ENCODE results near the gene FARP2. TPM values are rescaled to one million over a fixed set of nuclear protein-coding genes. Genes with fewer than 3 reads are reported as not detected.
"Not testable (repeated sequence)": the region's sequence is repeated elsewhere in the genome, so short reads cannot be mapped to it uniquely, and the experiment has no call there.

FARP2 gene
- total RNA-seq, 4 donors from 2014 or later = 70.0 to 185 (median 95.5) TPM

DNA sequence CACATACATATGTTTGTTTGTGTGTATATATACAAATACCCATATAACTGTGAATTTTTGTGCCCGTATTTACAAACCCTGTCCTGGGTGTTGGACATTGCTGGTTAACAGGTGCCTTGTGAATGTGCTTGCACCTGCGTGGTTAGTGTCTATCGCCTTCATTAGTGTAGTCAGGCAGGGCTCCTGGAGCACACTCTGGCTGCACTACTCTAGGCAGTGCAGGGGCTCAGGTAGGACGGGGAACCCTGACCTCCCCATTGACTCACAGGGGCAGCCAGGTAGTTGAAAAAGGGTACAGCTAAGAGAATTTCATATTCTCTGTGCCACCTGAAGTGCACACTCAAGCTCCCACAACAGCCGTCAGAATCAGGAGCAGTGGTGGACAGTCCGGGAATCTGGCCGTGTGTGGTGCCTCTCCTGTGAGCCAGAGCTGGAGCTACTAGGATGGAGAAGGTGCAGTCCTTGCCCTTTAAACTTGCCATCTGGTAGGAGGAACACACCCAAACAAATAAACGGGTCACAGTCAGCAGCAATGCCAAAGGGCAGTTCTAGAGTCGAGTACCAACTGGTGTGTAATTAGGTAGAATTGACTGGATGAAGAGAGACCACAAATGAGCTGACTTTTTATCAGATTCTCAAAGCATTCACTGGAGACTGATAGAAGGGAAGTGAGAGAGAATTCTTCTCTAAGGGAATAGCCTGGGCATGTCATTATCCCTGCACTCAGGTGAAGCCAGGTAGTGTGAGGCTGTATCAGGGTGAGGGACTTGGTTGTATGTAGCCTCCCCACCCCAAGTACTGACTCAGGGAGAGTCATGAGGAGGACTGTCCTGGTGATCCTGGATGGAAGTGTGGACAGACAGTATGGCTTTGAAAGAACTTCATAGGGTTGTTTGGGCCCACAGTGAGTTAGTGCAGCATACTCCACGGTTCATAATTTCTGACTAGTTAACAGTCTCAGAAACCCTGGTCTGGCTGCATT lies 44.1 kb downstream of the FARP2 start:
- WGBS = 72% methylated on average over 10 of the region's 10 CpGs
- H3K4me3 ChIP-seq = no peak overlapping the region
- H3K4me1 ChIP-seq = no peaks in the 10 kb centered on the region
- no peak overlapping the region for H3K27ac ChIP-seq
- no peaks in the 10 kb centered on the region for H3K9me3 ChIP-seq
- TF ChIP-seq POLR2AphosphoS5 (IDR thresholded peaks at IDR 0.05) = no peak
- TF ChIP-seq EP300 (IDR thresholded peaks at IDR 0.05) = no peak
- TF ChIP-seq, protein P1, sequence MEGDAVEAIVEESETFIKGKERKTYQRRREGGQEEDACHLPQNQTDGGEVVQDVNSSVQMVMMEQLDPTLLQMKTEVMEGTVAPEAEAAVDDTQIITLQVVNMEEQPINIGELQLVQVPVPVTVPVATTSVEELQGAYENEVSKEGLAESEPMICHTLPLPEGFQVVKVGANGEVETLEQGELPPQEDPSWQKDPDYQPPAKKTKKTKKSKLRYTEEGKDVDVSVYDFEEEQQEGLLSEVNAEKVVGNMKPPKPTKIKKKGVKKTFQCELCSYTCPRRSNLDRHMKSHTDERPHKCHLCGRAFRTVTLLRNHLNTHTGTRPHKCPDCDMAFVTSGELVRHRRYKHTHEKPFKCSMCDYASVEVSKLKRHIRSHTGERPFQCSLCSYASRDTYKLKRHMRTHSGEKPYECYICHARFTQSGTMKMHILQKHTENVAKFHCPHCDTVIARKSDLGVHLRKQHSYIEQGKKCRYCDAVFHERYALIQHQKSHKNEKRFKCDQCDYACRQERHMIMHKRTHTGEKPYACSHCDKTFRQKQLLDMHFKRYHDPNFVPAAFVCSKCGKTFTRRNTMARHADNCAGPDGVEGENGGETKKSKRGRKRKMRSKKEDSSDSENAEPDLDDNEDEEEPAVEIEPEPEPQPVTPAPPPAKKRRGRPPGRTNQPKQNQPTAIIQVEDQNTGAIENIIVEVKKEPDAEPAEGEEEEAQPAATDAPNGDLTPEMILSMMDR (IDR thresholded peaks at IDR 0.05) = no peak
- TF ChIP-seq POLR2A (IDR thresholded peaks at IDR 0.05) = no peak
- H3K27me3 ChIP-seq = no peaks in the 10 kb centered on the region
- DNase-seq (ENCODE audit: low spot score in 2 of 2) = no peak
- peaks cover 7% of the 10 kb centered on the region for H3K36me3 ChIP-seq

- DNase-seq (ENCODE audit: low spot score in 2 of 2) = no peak
- no peaks in the 10 kb centered on the region for H3K9me3 ChIP-seq
- TF ChIP-seq POLR2AphosphoS5 (IDR thresholded peaks at IDR 0.05) = no peak
- TF ChIP-seq POLR2A (IDR thresholded peaks at IDR 0.05) = no peak
- TF ChIP-seq, protein P1 (IDR thresholded peaks at IDR 0.05) = no peak
- TF ChIP-seq EP300 (IDR thresholded peaks at IDR 0.05) = no peak
- peaks cover 61% of the 10 kb centered on the region for H3K36me3 ChIP-seq
- no peaks in the 10 kb centered on the region for H3K27me3 ChIP-seq
- no peak overlapping the region for H3K27ac ChIP-seq
- no peaks in the 10 kb centered on the region for H3K4me1 ChIP-seq
- no peak overlapping the region for H3K4me3 ChIP-seq
Measured at GRCh38 chr2:241408849-241409248, 52.8 kb downstream of the FARP2 start.

DNA sequence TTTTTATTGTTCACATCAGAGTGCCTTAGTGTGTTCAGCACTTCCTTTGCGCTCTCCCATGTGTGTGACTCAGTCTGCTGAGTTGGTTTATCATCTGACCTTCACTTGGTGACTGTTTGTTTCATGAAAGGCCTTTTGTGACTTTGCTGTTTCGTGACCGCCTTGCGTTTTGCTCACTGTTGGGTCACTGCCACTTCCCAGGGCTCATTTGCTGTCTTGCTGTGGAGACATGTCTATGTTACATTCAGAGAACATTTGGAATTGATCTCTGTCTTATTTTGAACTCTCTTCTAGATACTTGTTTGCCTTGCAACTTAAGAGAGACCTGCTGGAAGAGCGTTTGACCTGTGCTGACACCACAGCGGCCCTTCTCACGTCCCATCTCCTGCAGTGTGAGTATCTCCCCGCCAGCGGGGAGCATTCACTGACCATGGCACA lies 54.7 kb downstream of the FARP2 start:
- no peaks in the 10 kb centered on the region for H3K4me1 ChIP-seq
- H3K9me3 ChIP-seq = no peaks in the 10 kb centered on the region
- WGBS = 92% methylated on average over 9 of the region's 9 CpGs
- no peak overlapping the region for H3K4me3 ChIP-seq
- peaks cover 81% of the 10 kb centered on the region for H3K36me3 ChIP-seq
- TF ChIP-seq, protein P1 (IDR thresholded peaks at IDR 0.05) = no peak
- TF ChIP-seq POLR2A (IDR thresholded peaks at IDR 0.05) (no peak), EP300 (IDR thresholded peaks at IDR 0.05) (no peak), POLR2AphosphoS5 (IDR thresholded peaks at IDR 0.05) (no peak)
- no peak for DNase-seq (ENCODE audit: low spot score in 2 of 2)
- H3K27ac ChIP-seq = no peak overlapping the region
- H3K27me3 ChIP-seq = no peaks in the 10 kb centered on the region

- Histone ChIP-seq H3K4me3 (no peak overlapping the region), H3K27me3 (no peaks in the 10 kb centered on the region), H3K4me1 (no peaks in the 10 kb centered on the region), H3K36me3 (peaks cover 91% of the 10 kb centered on the region), H3K9me3 (no peaks in the 10 kb centered on the region), H3K27ac (no peak overlapping the region)
- TF ChIP-seq EP300 (IDR thresholded peaks at IDR 0.05) (no peak), POLR2AphosphoS5 (IDR thresholded peaks at IDR 0.05) (no peak), POLR2A (IDR thresholded peaks at IDR 0.05) (no peak)
- TF ChIP-seq, protein P1 (IDR thresholded peaks at IDR 0.05) = no peak
- WGBS = 75% methylated on average over 5 of the region's 5 CpGs
- DNase-seq (ENCODE audit: low spot score in 2 of 2) = no peak
Measured at GRCh38 chr2:241412144-241412543, 56.1 kb downstream of the FARP2 start.

GRCh38 chr2:241413501-241413900 lies 57.4 kb downstream of the FARP2 start:
- H3K27me3 ChIP-seq; DNase-seq (ENCODE audit: low spot score in 2 of 2); H3K4me3 ChIP-seq; H3K4me1 ChIP-seq; H3K27ac ChIP-seq; H3K9me3 ChIP-seq: not testable (repeated sequence)
- H3K36me3 ChIP-seq = peaks cover 92% of the 10 kb centered on the region
- 84% methylated on average over 5 of the region's 5 CpGs for WGBS
